DND-41 (cell line): Measurements from ENCODE around the gene ATR.

Experiments used
- ATAC-seq: fragments of 200-7000 bp; cut with Tn5 transposase; 3 replicates; pipeline ENCODE4 v1.9.1; 2021; ENCODE audit warnings: low read depth; ENCODE audit not compliant: insufficient read depth
- DNase-seq: peaks from one replicate; pipeline ENCODE4 v3.0.0-alpha.2; 2020
- H2AFZ ChIP-seq: 2 replicates; pipeline ENCODE4 v1.6.0; 2012; ENCODE audit warnings: low read depth, low read length
- H3K27ac ChIP-seq: 2 replicates; pipeline ENCODE4 v1.5.1; 2012; ENCODE audit warnings: low read length, inconsistent platforms
- H3K27me3 ChIP-seq: fragments of 200-600 bp; sonication (generic); 2 replicates; pipeline ENCODE4 v1.6.0; 2012; ENCODE audit warnings: low read length, mild to moderate bottlenecking, inconsistent platforms; ENCODE audit not compliant: insufficient read depth, poor library complexity
- H3K36me3 ChIP-seq: 2 replicates; pipeline ENCODE4 v1.5.1; 2012; ENCODE audit warnings: low read length, inconsistent platforms; ENCODE audit not compliant: insufficient read depth
- H3K4me1 ChIP-seq: 2 replicates; pipeline ENCODE4 v1.5.1; 2012; ENCODE audit warnings: mild to moderate bottlenecking, low read length; ENCODE audit not compliant: insufficient read depth
- H3K4me2 ChIP-seq: 2 replicates; pipeline ENCODE4 v1.6.0; 2012; ENCODE audit warnings: mild to moderate bottlenecking, moderate library complexity, low read length, inconsistent platforms; ENCODE audit not compliant: insufficient read depth
- H3K4me3 ChIP-seq, 2 experiments: fragments of 200-600 bp in 1 of 2; shearing (Covaris generic) in 1 of 2; 2 replicates each; pipeline ENCODE4 v1.5.1; 2012 to 2016; ENCODE audit warnings: inconsistent platforms in 2 of 2, low read length in 2 of 2, mild to moderate bottlenecking in 2 of 2, low read depth in 1 of 2, moderate library complexity in 1 of 2
- H3K79me2 ChIP-seq: 2 replicates; pipeline ENCODE4 v1.6.0; 2012; ENCODE audit warnings: low read length, inconsistent platforms; ENCODE audit not compliant: insufficient read depth
- H3K9ac ChIP-seq: 2 replicates; pipeline ENCODE4 v1.6.0; 2012; ENCODE audit warnings: low read depth, mild to moderate bottlenecking, inconsistent platforms, low read length, moderate library complexity
- H3K9me3 ChIP-seq: 2 replicates; pipeline ENCODE4 v1.5.1; 2012; ENCODE audit warnings: low read length, moderate library complexity, mild to moderate bottlenecking, inconsistent platforms; ENCODE audit not compliant: insufficient read depth, severe bottlenecking
- H4K20me1 ChIP-seq: 2 replicates; pipeline ENCODE4 v1.6.0; 2012; ENCODE audit warnings: low read length; ENCODE audit not compliant: insufficient read depth
- CTCF ChIP-seq: IDR thresholded peaks from 2 replicates; pipeline ENCODE4 v1.5.1; 2012; ENCODE audit warnings: borderline replicate concordance, low read length, moderate library complexity, mild to moderate bottlenecking; ENCODE audit not compliant: poor library complexity, severe bottlenecking; ENCODE audit errors: extremely low read depth
- EZH2 ChIP-seq: IDR thresholded peaks from 3 replicates; pipeline ENCODE4 v1.6.1; 2012; ENCODE audit warnings: borderline replicate concordance, low read depth, mild to moderate bottlenecking, moderate library complexity, low read length, inconsistent platforms; ENCODE audit not compliant: severe bottlenecking

The ATR gene

GRCh38 chr3:142602619-142603385 lies 24.3 kb upstream of the ATR start:
- Histone ChIP-seq H4K20me1 (no peaks in the 10 kb centered on the region; the same call in 1 of the 2 replicates), H3K9me3 (no peaks in the 10 kb centered on the region), H3K4me2 (no peak overlapping the region), H3K36me3 (0 out of 2 replicates have a peak, but pooled peaks cover 4% of the 10 kb centered on the region), H3K9ac (no peak overlapping the region), H3K27ac (no peak overlapping the region), H3K4me3 (no peak overlapping the region), H2AFZ (no peak overlapping the region), H3K4me1 (peaks cover 15% of the 10 kb centered on the region), H3K79me2 (peaks cover 17% of the 10 kb centered on the region), H3K27me3 (no peaks in the 10 kb centered on the region)
- no peak for DNase-seq
- no peak for TF ChIP-seq EZH2
- no peak for TF ChIP-seq CTCF
- ATAC-seq = no peak

GRCh38 chr3:142601713-142602112 lies 23.2 kb upstream of the ATR start:
- Histone ChIP-seq H3K9me3 (no peaks in the 10 kb centered on the region), H3K4me2 (no peak overlapping the region), H4K20me1 (no peaks in the 10 kb centered on the region; the same call in 1 of the 2 replicates), H3K36me3 (0 out of 2 replicates have a peak, but pooled peaks cover 4% of the 10 kb centered on the region), H3K4me3 (no peak overlapping the region), H3K79me2 (peaks cover 24% of the 10 kb centered on the region), H3K4me1 (peaks cover 25% of the 10 kb centered on the region), H2AFZ (no peak overlapping the region), H3K9ac (no peak overlapping the region), H3K27ac (no peak overlapping the region), H3K27me3 (no peaks in the 10 kb centered on the region)
- ATAC-seq = no peak
- no peak for DNase-seq
- TF ChIP-seq EZH2 = no peak
- no peak for TF ChIP-seq CTCF

- no peaks in the 10 kb centered on the region for H3K9me3 ChIP-seq
- peak overlapping the region; percentile 83 for H3K4me2 ChIP-seq
- H3K9ac ChIP-seq = peak overlapping the region; percentile 66; the same call in 1 of the 2 replicates
- TF ChIP-seq EZH2 (no peak), CTCF (no peak)
- H3K79me2 ChIP-seq = peaks cover 21% of the 10 kb centered on the region
- H4K20me1 ChIP-seq = no peaks in the 10 kb centered on the region; the same call in 1 of the 2 replicates
- DNase-seq (no peak), ATAC-seq (no peak)
- no peak overlapping the region; the same call in 1 of the 2 replicates for H2AFZ ChIP-seq
- H3K4me1 ChIP-seq = peaks cover 29% of the 10 kb centered on the region
- H3K4me3 ChIP-seq = peak overlapping the region in 1 of 2 experiments; percentile 93; a peak in 2 of 4 replicates
- H3K27me3 ChIP-seq = no peaks in the 10 kb centered on the region
- H3K27ac ChIP-seq = 0 out of 2 replicates have a peak overlapping the region, but pooled peaks have one; percentile 0
- peaks cover 4% of the 10 kb centered on the region; the same call in 1 of the 2 replicates for H3K36me3 ChIP-seq
Observed at GRCh38 chr3:142597906-142598305, 19.4 kb upstream of the ATR start.
